Measurements from ENCODE around the gene RECQL5.
"Not testable (repeated sequence)": the region's sequence is repeated elsewhere in the genome, so short reads cannot be mapped to it uniquely, and the experiment has no call there.

RECQL5 gene

GRCh38 chr17:75584849-75585175, 82.1 kb downstream of the RECQL5 start:
- no peak for DNase-seq (ENCODE audit: extremely low spot score)
- CTCF ChIA-PET = interaction anchor here (0.9 to 2.7 kb wide), 3 partner anchors 17 to 68 kb away, joined by 3 to 15 read pairs (median 4); partner anchors contain the start of genes SMIM5 and TSEN54
- POLR2A ChIA-PET = no interaction called here
- TF ChIP-seq SP1 (IDR thresholded peaks at IDR 0.05) (no peak), TARDBP (IDR thresholded peaks at IDR 0.05) (no peak), NFRKB (IDR thresholded peaks at IDR 0.05) (no peak), LEF1 (IDR thresholded peaks at IDR 0.05; ENCODE audit: borderline replicate concordance) (no peak), FOXM1 (IDR thresholded peaks at IDR 0.05; ENCODE audit: borderline replicate concordance) (no peak), FOXK2 (IDR thresholded peaks at IDR 0.05) (no peak), ELF4 (IDR thresholded peaks at IDR 0.05) (no peak), BHLHE40 (IDR thresholded peaks at IDR 0.05; ENCODE audit: borderline replicate concordance) (no peak), HDGF (IDR thresholded peaks at IDR 0.05; ENCODE audit: borderline replicate concordance) (no peak), ARNT (IDR thresholded peaks at IDR 0.05) (no peak), SUZ12 (IDR thresholded peaks at IDR 0.05) (no peak), L3MBTL2 (conservative IDR thresholded peaks at IDR 0.05) (no peak), PKNOX1 (IDR thresholded peaks at IDR 0.05) (no peak), ZNF384 (IDR thresholded peaks at IDR 0.05) (no peak), FOXA1 (IDR thresholded peaks at IDR 0.05) (no peak), CTBP1 (IDR thresholded peaks at IDR 0.05; ENCODE audit: borderline replicate concordance) (no peak)

GRCh38 chr17:75583197-75583596, 83.8 kb downstream of the RECQL5 start:
- CTCF ChIA-PET = interaction anchor here (0.7 to 1.5 kb wide), 2 partner anchors 18 to 103 kb away, joined by 3 to 4 read pairs; no protein-coding TSS in a partner anchor
- POLR2A ChIA-PET; DNase-seq (ENCODE audit: extremely low spot score): not testable (repeated sequence)

- POLR2A ChIA-PET; DNase-seq (ENCODE audit: extremely low spot score): not testable (repeated sequence)
- CTCF ChIA-PET = interaction anchor here (1.0 to 1.1 kb wide), 2 partner anchors 20 to 168 kb away, joined by 3 read pairs; no protein-coding TSS in a partner anchor
Measured at GRCh38 chr17:75581121-75581725, 85.7 kb downstream of the RECQL5 start.

All from HEK293T (cell line).